CD4-positive, alpha-beta memory T cell (primary cell): ENCODE results near the gene NR2C2. TPM values are rescaled to one million over a fixed set of nuclear protein-coding genes. Genes with fewer than 3 reads are reported as not detected.

Source experiments
- CTCF ChIA-PET: fragments of 350-600 bp; sonication (Branson Sonifier 250); formaldehyde crosslinking; loops from one replicate; lab custom pipeline; 2021; ENCODE audit warnings: inconsistent platforms; ENCODE audit not compliant: partially characterized antibody; lab: Charles Lee
- POLR2A ChIA-PET: fragments of 350-600 bp; sonication (Branson Sonifier 250); formaldehyde crosslinking; loops from one replicate; lab custom pipeline; 2021; ENCODE audit not compliant: partially characterized antibody; lab: Charles Lee
- DNase-seq, 5 donors: peaks; one replicate each; pipeline versions ENCODE4 v3.0.0 to v3.0.0-alpha.2; 2020 to 2022; ENCODE audit warnings: mixed read lengths in 1 of 5
- H3K27ac ChIP-seq: one replicate; pipeline ENCODE4 v1.7.0; 2013; ENCODE audit warnings: low read depth, low read length
- H3K27me3 ChIP-seq: 2 replicates; pipeline ENCODE4 v1.7.0; 2013; ENCODE audit warnings: mild to moderate bottlenecking, low read length, moderate library complexity; ENCODE audit not compliant: insufficient read depth
- H3K36me3 ChIP-seq: 2 replicates; pipeline ENCODE4 v1.7.0; 2013; ENCODE audit warnings: mild to moderate bottlenecking, low read length, moderate library complexity; ENCODE audit not compliant: insufficient read depth
- H3K4me1 ChIP-seq: 2 replicates; pipeline ENCODE4 v1.7.0; 2013; ENCODE audit warnings: mild to moderate bottlenecking, low read length, moderate library complexity; ENCODE audit not compliant: insufficient read depth
- H3K4me3 ChIP-seq, 2 donors: one replicate each; pipeline ENCODE4 v1.7.0; 2013; ENCODE audit warnings: low read length in 2 of 2, mild to moderate bottlenecking in 1 of 2
- H3K9me3 ChIP-seq, 2 donors: one replicate each; pipeline ENCODE4 v1.7.0; 2013; ENCODE audit warnings: low read length in 2 of 2, control low read depth in 1 of 2; ENCODE audit not compliant: control insufficient read depth in 1 of 2
- H3K27ac Mint-ChIP-seq, 7 donors: one replicate each; pipeline ENCODE4 v1.8.0; 2020 to 2021; ENCODE audit warnings: mixed read lengths in 7 of 7, mild to moderate bottlenecking in 6 of 7, inconsistent platforms in 3 of 7, moderate library complexity in 3 of 7
- H3K27me3 Mint-ChIP-seq, 2 donors: one replicate each; pipeline ENCODE4 v1.8.0; 2020 to 2021; ENCODE audit warnings: mixed read lengths in 2 of 2
- H3K36me3 Mint-ChIP-seq, 2 donors: one replicate each; pipeline ENCODE4 v1.8.0; 2020 to 2021; ENCODE audit warnings: mixed read lengths in 2 of 2, inconsistent platforms in 1 of 2, mild to moderate bottlenecking in 1 of 2
- H3K4me1 Mint-ChIP-seq, 4 donors: one replicate each; pipeline ENCODE4 v1.8.0; 2020 to 2021; ENCODE audit warnings: mixed read lengths in 4 of 4, mild to moderate bottlenecking in 1 of 4
- H3K4me3 Mint-ChIP-seq, 8 donors: one replicate each; pipeline ENCODE4 v1.8.0; 2020 to 2021; ENCODE audit warnings: mixed read lengths in 8 of 8, mild to moderate bottlenecking in 7 of 8, moderate library complexity in 6 of 8, inconsistent platforms in 3 of 8
- H3K9me3 Mint-ChIP-seq, 8 donors: one replicate each; pipeline ENCODE4 v1.8.0; 2020 to 2021; ENCODE audit warnings: mixed read lengths in 8 of 8, mild to moderate bottlenecking in 5 of 8, inconsistent platforms in 3 of 8, moderate library complexity in 1 of 8
- intact Hi-C: fragments of 100-400 bp; cut with micrococcal nuclease; formaldehyde crosslinking; loops from one replicate; pipeline ENCODE4 v1.15.1; 2023
- polyA plus RNA-seq, 2 donors: library from polyadenylated mRNA; unstranded; fragments of 300-500 nt; fragmentation: Illumina TruSeq; gene quantifications; one replicate each; pipeline ENCODE4 v1.2.3, GENCODE V29; 2021
- total RNA-seq, 2 experiments: library from RNA; stranded (reverse); gene quantifications; one replicate each; pipeline ENCODE4 v1.2.3, GENCODE V29; 2021

NR2C2 gene
- total and polyA plus RNA-seq, 4 experiments from 2014 or later, result 5.5 to 103 (median 54.9) TPM

- H3K4me3 ChIP-seq, result no peak overlapping the region
- POLR2A ChIA-PET, result interaction anchor here (1.3 kb wide), 1 partner anchor 29 kb away, joined by 3 read pairs; no protein-coding TSS in a partner anchor
- Mint-ChIP-seq H3K9me3 (no peaks in the 10 kb centered on the region), H3K27me3 (peaks cover 5 to 6% of the 10 kb centered on the region in 2 donors), H3K4me1 (no peaks in the 10 kb centered on the region), H3K36me3 (no peaks in the 10 kb centered on the region), H3K4me3 (no peak overlapping the region), H3K27ac (no peak overlapping the region)
- no peak overlapping the region for H3K27ac ChIP-seq
- no peaks in the 10 kb centered on the region for H3K36me3 ChIP-seq
- intact Hi-C loops, result no loop called here
- DNase-seq, result no peak
- no peaks in the 10 kb centered on the region for H3K27me3 ChIP-seq
- no peaks in the 10 kb centered on the region for H3K9me3 ChIP-seq
- CTCF ChIA-PET, result interaction anchor here (0.8 to 3.1 kb wide), 8 partner anchors 9 to 281 kb away, joined by 3 to 7 read pairs (median 4); no protein-coding TSS in a partner anchor
- no peaks in the 10 kb centered on the region for H3K4me1 ChIP-seq
These were observed 33.2 kb upstream of the NR2C2 start for GRCh38 chr3:14913926-14914778.

GRCh38 chr3:14914779-14915117, 32.6 kb upstream of the NR2C2 start:
- Mint-ChIP-seq H3K27ac (no peak overlapping the region), H3K4me3 (no peak overlapping the region), H3K9me3 (no peaks in the 10 kb centered on the region), H3K36me3 (no peaks in the 10 kb centered on the region), H3K4me1 (no peaks in the 10 kb centered on the region), H3K27me3 (peaks cover 2 to 6% of the 10 kb centered on the region in 2 donors)
- Histone ChIP-seq H3K4me3 (no peak overlapping the region), H3K27ac (no peak overlapping the region), H3K4me1 (no peaks in the 10 kb centered on the region), H3K9me3 (no peaks in the 10 kb centered on the region), H3K36me3 (no peaks in the 10 kb centered on the region), H3K27me3 (no peaks in the 10 kb centered on the region)
- POLR2A ChIA-PET, result no interaction called here
- no peak for DNase-seq
- CTCF ChIA-PET, result interaction anchor here (0.8 to 1.1 kb wide), 3 partner anchors 32 to 124 kb away, joined by 3 to 4 read pairs (median 4); no protein-coding TSS in a partner anchor
- intact Hi-C loops, result no loop called here

- Mint-ChIP-seq H3K9me3 (no peaks in the 10 kb centered on the region), H3K4me1 (no peaks in the 10 kb centered on the region), H3K4me3 (no peak overlapping the region), H3K36me3 (no peaks in the 10 kb centered on the region), H3K27ac (no peak overlapping the region), H3K27me3 (peaks cover 2 to 3% of the 10 kb centered on the region in 2 donors)
- Histone ChIP-seq H3K4me1 (no peaks in the 10 kb centered on the region), H3K27ac (no peak overlapping the region), H3K27me3 (no peaks in the 10 kb centered on the region), H3K9me3 (no peaks in the 10 kb centered on the region), H3K36me3 (no peaks in the 10 kb centered on the region), H3K4me3 (no peak overlapping the region)
- POLR2A ChIA-PET, result interaction anchor here (0.7 to 1.7 kb wide), 2 partner anchors 31 to 105 kb away, joined by 3 read pairs; no protein-coding TSS in a partner anchor
- CTCF ChIA-PET, result interaction anchor here (0.8 to 1.8 kb wide), 16 partner anchors 11 to 407 kb away, joined by 3 to 10 read pairs (median 4); partner anchors contain the start of gene C3orf20
- intact Hi-C loops, result loop anchor here (1.0 kb wide), 2 partner anchors 58 to 124 kb away; no protein-coding TSS in a partner anchor
- peak in 4 of 5 donors; percentile 20 to 28 (median 24) for DNase-seq
These were observed 31.7 kb upstream of the NR2C2 start for GRCh38 chr3:14915636-14916222.

GRCh38 chr3:14918356-14918860, 29.0 kb upstream of the NR2C2 start:
- Mint-ChIP-seq H3K4me3 (no peak overlapping the region), H3K9me3 (no peaks in the 10 kb centered on the region), H3K27ac (peak overlapping the region in 1 of 7 donors; percentile 64), H3K36me3 (no peaks in the 10 kb centered on the region), H3K4me1 (peaks cover 0 to 4% (median 0%) of the 10 kb centered on the region in 4 donors), H3K27me3 (peaks cover 2 to 3% of the 10 kb centered on the region in 2 donors)
- POLR2A ChIA-PET, result no interaction called here
- Histone ChIP-seq H3K9me3 (no peaks in the 10 kb centered on the region), H3K27ac (no peak overlapping the region), H3K36me3 (no peaks in the 10 kb centered on the region), H3K4me3 (no peak overlapping the region), H3K27me3 (no peaks in the 10 kb centered on the region), H3K4me1 (peaks cover 5% of the 10 kb centered on the region)
- no peak for DNase-seq
- CTCF ChIA-PET, result interaction anchor here (1.0 to 2.2 kb wide), 4 partner anchors 8 to 715 kb away, joined by 3 to 7 read pairs (median 4); no protein-coding TSS in a partner anchor
- intact Hi-C loops, result no loop called here

- Mint-ChIP-seq H3K27ac (no peak overlapping the region), H3K36me3 (no peaks in the 10 kb centered on the region), H3K4me1 (peaks cover 0 to 4% (median 0%) of the 10 kb centered on the region in 4 donors), H3K4me3 (no peak overlapping the region), H3K9me3 (no peaks in the 10 kb centered on the region), H3K27me3 (peaks cover 0 to 2% of the 10 kb centered on the region in 2 donors)
- Histone ChIP-seq H3K36me3 (no peaks in the 10 kb centered on the region), H3K4me1 (peaks cover 5% of the 10 kb centered on the region), H3K27me3 (no peaks in the 10 kb centered on the region), H3K4me3 (no peak overlapping the region), H3K9me3 (no peaks in the 10 kb centered on the region), H3K27ac (no peak overlapping the region)
- ChIA-PET POLR2A (interaction anchor here (0.9 to 1.6 kb wide), 2 partner anchors 35 to 269 kb away, joined by 3 to 7 read pairs; partner anchors contain the start of gene CCDC174), CTCF (interaction anchor here (0.9 to 4.9 kb wide), 35 partner anchors 9 to 1024 kb away, joined by 3 to 33 read pairs (median 4); no protein-coding TSS in a partner anchor)
- DNase-seq, result no peak
- intact Hi-C loops, result loop anchor here (2.0 kb wide), 1 partner anchor 1024 kb away; no protein-coding TSS in a partner anchor
These were observed 26.8 kb upstream of the NR2C2 start for GRCh38 chr3:14920536-14920935.

- H3K27ac Mint-ChIP-seq, result no peak overlapping the region
- no peaks in the 10 kb centered on the region for H3K27me3 ChIP-seq
- peaks cover 5% of the 10 kb centered on the region for H3K4me1 ChIP-seq
- H3K4me3 ChIP-seq, result no peak overlapping the region
- peak; percentile 73 to 79 (median 77) for DNase-seq
- intact Hi-C loops, result loop anchor here (1.0 to 2.0 kb wide), 5 partner anchors 130 to 1024 kb away; no protein-coding TSS in a partner anchor
- H3K4me1 Mint-ChIP-seq, result peaks cover 0 to 4% (median 0%) of the 10 kb centered on the region in 4 donors
- H3K4me3 Mint-ChIP-seq, result no peak overlapping the region
- H3K27me3 Mint-ChIP-seq, result peaks cover 0 to 2% of the 10 kb centered on the region in 2 donors
- no peaks in the 10 kb centered on the region for H3K36me3 Mint-ChIP-seq
- ChIA-PET CTCF (interaction anchor here (0.7 to 4.9 kb wide), 49 partner anchors 8 to 1024 kb away, joined by 3 to 33 read pairs (median 4); no protein-coding TSS in a partner anchor), POLR2A (interaction anchor here (0.6 to 1.6 kb wide), 3 partner anchors 36 to 270 kb away, joined by 3 to 7 read pairs (median 3); partner anchors contain the start of gene CCDC174)
- H3K27ac ChIP-seq, result no peak overlapping the region
- H3K36me3 ChIP-seq, result no peaks in the 10 kb centered on the region
- no peaks in the 10 kb centered on the region for H3K9me3 Mint-ChIP-seq
- H3K9me3 ChIP-seq, result no peaks in the 10 kb centered on the region
These were observed 26.3 kb upstream of the NR2C2 start for GRCh38 chr3:14921034-14921616.
